ENCODE data around the gene PLEKHG4B.

- TF ChIP-seq, protein P1, sequence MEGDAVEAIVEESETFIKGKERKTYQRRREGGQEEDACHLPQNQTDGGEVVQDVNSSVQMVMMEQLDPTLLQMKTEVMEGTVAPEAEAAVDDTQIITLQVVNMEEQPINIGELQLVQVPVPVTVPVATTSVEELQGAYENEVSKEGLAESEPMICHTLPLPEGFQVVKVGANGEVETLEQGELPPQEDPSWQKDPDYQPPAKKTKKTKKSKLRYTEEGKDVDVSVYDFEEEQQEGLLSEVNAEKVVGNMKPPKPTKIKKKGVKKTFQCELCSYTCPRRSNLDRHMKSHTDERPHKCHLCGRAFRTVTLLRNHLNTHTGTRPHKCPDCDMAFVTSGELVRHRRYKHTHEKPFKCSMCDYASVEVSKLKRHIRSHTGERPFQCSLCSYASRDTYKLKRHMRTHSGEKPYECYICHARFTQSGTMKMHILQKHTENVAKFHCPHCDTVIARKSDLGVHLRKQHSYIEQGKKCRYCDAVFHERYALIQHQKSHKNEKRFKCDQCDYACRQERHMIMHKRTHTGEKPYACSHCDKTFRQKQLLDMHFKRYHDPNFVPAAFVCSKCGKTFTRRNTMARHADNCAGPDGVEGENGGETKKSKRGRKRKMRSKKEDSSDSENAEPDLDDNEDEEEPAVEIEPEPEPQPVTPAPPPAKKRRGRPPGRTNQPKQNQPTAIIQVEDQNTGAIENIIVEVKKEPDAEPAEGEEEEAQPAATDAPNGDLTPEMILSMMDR (IDR thresholded peaks at IDR 0.05 in 8 of 11, conservative IDR thresholded peaks at IDR 0.05 in 3 of 11): no peak
- TF ChIP-seq POLR2AphosphoS5 (IDR thresholded peaks at IDR 0.05): no peak
These were observed 64.6 kb downstream of the PLEKHG4B start for GRCh38 chr5:156411-157072.

Data from spleen (tissue), 7 donors.